ENCODE results near the gene DYNC2H1.

Gene DYNC2H1

DNA sequence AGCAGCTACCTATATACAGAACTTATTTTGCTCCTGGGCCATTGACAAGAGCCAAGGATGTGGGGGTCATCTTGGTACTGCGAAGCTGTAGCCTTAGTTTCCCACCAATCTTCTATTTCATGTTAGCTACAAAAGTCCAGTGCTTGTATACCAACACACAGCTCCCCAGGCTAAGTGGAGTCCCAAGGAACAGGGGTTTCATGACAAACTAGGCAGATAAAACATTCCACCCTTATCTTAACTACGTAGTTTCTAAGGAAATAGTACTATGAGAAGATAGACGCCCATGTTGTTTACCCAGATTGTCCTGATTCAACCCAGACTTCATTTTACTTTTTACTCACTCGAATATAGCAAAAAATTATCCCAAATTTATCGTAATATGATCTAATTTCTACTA lies 218.5 kb downstream of the DYNC2H1 start:
- Histone ChIP-seq H3K4me3 (no peak overlapping the region), H3K27me3 (ENCODE audit: low read depth) (no peaks in the 10 kb centered on the region), H3K4me1 (peaks cover 8% of the 10 kb centered on the region), H3K9me3 (no peaks in the 10 kb centered on the region), H3K36me3 (replicated peaks) (no peaks in the 10 kb centered on the region)
- in situ Hi-C loops (cut with MboI; ENCODE audit: low sequenced_read_pairs): loop anchor here (25.0 kb wide), 1 partner anchor 260 kb away; no protein-coding TSS in a partner anchor
- no peak for DNase-seq (ENCODE audit: low spot score in 2 of 2)

GRCh38 chr11:103332409-103332808 lies 223.2 kb downstream of the DYNC2H1 start:
- Histone ChIP-seq H3K4me1 (peaks cover 27% of the 10 kb centered on the region), H3K36me3 (replicated peaks) (no peaks in the 10 kb centered on the region), H3K9me3 (no peaks in the 10 kb centered on the region), H3K27me3 (ENCODE audit: low read depth) (no peaks in the 10 kb centered on the region), H3K4me3 (no peak overlapping the region)
- no peak for DNase-seq (ENCODE audit: low spot score in 2 of 2)
- in situ Hi-C loops (cut with MboI; ENCODE audit: low sequenced_read_pairs): loop anchor here (25.0 kb wide), 1 partner anchor 255 kb away; no protein-coding TSS in a partner anchor

- Histone ChIP-seq H3K36me3 (replicated peaks) (no peaks in the 10 kb centered on the region), H3K27me3 (ENCODE audit: low read depth) (no peaks in the 10 kb centered on the region), H3K4me3 (no peak overlapping the region), H3K4me1 (peaks cover 30% of the 10 kb centered on the region), H3K9me3 (no peaks in the 10 kb centered on the region)
- DNase-seq (ENCODE audit: low spot score in 2 of 2): peak in 1 of 2 experiments; percentile 34
- in situ Hi-C loops (cut with MboI; ENCODE audit: low sequenced_read_pairs): loop anchor here (25.0 kb wide), 1 partner anchor 248 kb away; no protein-coding TSS in a partner anchor
Measured at GRCh38 chr11:103338621-103339484, 229.6 kb downstream of the DYNC2H1 start.

GRCh38 chr11:103339485-103339857 lies 230.2 kb downstream of the DYNC2H1 start:
- H3K4me3 ChIP-seq: no peak overlapping the region
- H3K4me1 ChIP-seq: peaks cover 25% of the 10 kb centered on the region
- in situ Hi-C loops (cut with MboI; ENCODE audit: low sequenced_read_pairs): loop anchor here (25.0 kb wide), 1 partner anchor 248 kb away; no protein-coding TSS in a partner anchor
- no peak for DNase-seq (ENCODE audit: low spot score in 2 of 2)
- H3K27me3 ChIP-seq (ENCODE audit: low read depth): no peaks in the 10 kb centered on the region
- H3K36me3 ChIP-seq (replicated peaks): no peaks in the 10 kb centered on the region
- H3K9me3 ChIP-seq: no peaks in the 10 kb centered on the region

- Histone ChIP-seq H3K9me3 (no peaks in the 10 kb centered on the region), H3K4me1 (peaks cover 14% of the 10 kb centered on the region), H3K27me3 (ENCODE audit: low read depth) (no peaks in the 10 kb centered on the region), H3K4me3 (no peak overlapping the region), H3K36me3 (replicated peaks) (no peaks in the 10 kb centered on the region)
- in situ Hi-C loops (cut with MboI; ENCODE audit: low sequenced_read_pairs): loop anchor here (25.0 kb wide), 1 partner anchor 246 kb away; no protein-coding TSS in a partner anchor
- no peak for DNase-seq (ENCODE audit: low spot score in 2 of 2)
Measured at GRCh38 chr11:103340956-103341355, 231.7 kb downstream of the DYNC2H1 start.

DNA sequence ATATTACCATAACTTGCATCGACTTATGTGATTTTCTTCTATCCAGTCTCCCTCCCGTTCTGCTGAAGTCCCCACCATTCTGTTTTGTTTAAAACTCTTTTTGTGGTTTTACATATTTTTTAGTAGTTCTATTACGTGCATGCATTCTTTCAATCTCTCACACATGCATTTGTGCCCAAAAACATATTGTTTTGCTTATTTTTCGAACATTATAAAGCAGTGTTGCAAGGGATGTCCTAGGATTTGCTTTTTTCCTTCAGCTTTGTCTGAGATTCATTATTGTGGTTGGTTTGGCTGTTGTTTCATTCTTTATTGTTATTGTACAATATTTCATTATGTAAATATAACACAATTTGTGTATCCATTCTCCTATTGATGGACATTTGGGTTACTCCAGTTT lies 235.7 kb downstream of the DYNC2H1 start:
- no peak for DNase-seq (ENCODE audit: low spot score in 2 of 2)
- in situ Hi-C loops (cut with MboI; ENCODE audit: low sequenced_read_pairs): loop anchor here (25.0 kb wide), 1 partner anchor 242 kb away; no protein-coding TSS in a partner anchor
- Histone ChIP-seq H3K36me3 (replicated peaks) (no peaks in the 10 kb centered on the region), H3K4me1 (no peaks in the 10 kb centered on the region), H3K27me3 (ENCODE audit: low read depth) (no peaks in the 10 kb centered on the region), H3K9me3 (no peaks in the 10 kb centered on the region), H3K4me3 (no peak overlapping the region)

- Histone ChIP-seq H3K4me3 (no peak overlapping the region), H3K27me3 (ENCODE audit: low read depth) (no peaks in the 10 kb centered on the region), H3K36me3 (replicated peaks) (no peaks in the 10 kb centered on the region), H3K9me3 (no peaks in the 10 kb centered on the region), H3K4me1 (no peaks in the 10 kb centered on the region)
- in situ Hi-C loops (cut with MboI; ENCODE audit: low sequenced_read_pairs): loop anchor here (25.0 kb wide), 1 partner anchor 238 kb away; no protein-coding TSS in a partner anchor
- no peak for DNase-seq (ENCODE audit: low spot score in 2 of 2)
Measured at GRCh38 chr11:103349595-103349994, 240.4 kb downstream of the DYNC2H1 start.

DNA sequence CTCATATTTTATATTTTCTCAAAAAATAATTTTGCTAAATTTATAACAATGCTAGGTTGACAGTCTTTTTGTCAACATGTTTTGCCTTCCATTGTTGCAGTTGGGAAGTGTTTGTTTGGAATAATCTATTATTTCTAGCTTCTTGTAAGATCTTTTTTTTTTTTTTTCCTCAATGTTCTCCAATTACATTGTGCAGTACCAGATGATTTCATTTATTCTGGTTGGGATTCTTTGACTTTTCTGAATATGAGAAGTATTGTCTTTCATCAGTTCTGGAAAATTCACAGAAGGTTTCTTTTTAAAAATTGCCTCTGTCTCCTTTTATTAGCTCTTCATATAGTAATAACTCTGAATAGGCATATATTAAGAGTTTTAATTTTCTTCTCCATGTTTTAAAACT lies 245.4 kb downstream of the DYNC2H1 start:
- Histone ChIP-seq H3K27me3 (ENCODE audit: low read depth) (no peaks in the 10 kb centered on the region), H3K9me3 (no peaks in the 10 kb centered on the region), H3K4me1 (peaks cover 10% of the 10 kb centered on the region), H3K4me3 (no peak overlapping the region), H3K36me3 (replicated peaks) (no peaks in the 10 kb centered on the region)
- in situ Hi-C loops (cut with MboI; ENCODE audit: low sequenced_read_pairs): no loop called here
- no peak for DNase-seq (ENCODE audit: low spot score in 2 of 2)

GRCh38 chr11:103358251-103358650 lies 249.0 kb downstream of the DYNC2H1 start:
- no peak for DNase-seq (ENCODE audit: low spot score in 2 of 2)
- peaks cover 14% of the 10 kb centered on the region for H3K4me1 ChIP-seq
- H3K27me3 ChIP-seq (ENCODE audit: low read depth): no peaks in the 10 kb centered on the region
- H3K4me3 ChIP-seq: no peak overlapping the region
- in situ Hi-C loops (cut with MboI; ENCODE audit: low sequenced_read_pairs): no loop called here
- H3K9me3 ChIP-seq: no peaks in the 10 kb centered on the region
- no peaks in the 10 kb centered on the region for H3K36me3 ChIP-seq (replicated peaks)

DNA sequence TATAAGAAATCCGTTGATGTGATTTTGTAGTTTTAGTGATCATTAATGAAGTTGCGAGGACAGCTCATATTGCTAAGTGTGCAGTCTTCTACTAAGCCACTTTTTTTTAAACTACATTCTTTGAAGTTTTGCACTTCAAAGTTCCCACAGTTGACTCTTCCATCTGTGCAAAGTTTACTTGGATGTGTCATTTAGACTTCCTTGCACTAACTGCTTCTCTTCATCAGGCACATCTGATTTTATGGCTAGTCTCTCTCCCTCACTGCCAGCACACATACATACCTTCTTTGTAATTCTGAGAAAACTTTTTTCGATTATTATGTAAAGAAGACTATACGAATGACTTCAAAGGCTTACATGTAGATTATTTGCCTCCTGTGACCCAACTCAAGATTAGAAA lies 250.0 kb downstream of the DYNC2H1 start:
- peak in 1 of 2 experiments; percentile 42 for DNase-seq (ENCODE audit: low spot score in 2 of 2)
- Histone ChIP-seq H3K27me3 (ENCODE audit: low read depth) (no peaks in the 10 kb centered on the region), H3K36me3 (replicated peaks) (no peaks in the 10 kb centered on the region), H3K4me3 (no peak overlapping the region), H3K4me1 (peaks cover 14% of the 10 kb centered on the region), H3K9me3 (no peaks in the 10 kb centered on the region)
- in situ Hi-C loops (cut with MboI; ENCODE audit: low sequenced_read_pairs): no loop called here

DNA sequence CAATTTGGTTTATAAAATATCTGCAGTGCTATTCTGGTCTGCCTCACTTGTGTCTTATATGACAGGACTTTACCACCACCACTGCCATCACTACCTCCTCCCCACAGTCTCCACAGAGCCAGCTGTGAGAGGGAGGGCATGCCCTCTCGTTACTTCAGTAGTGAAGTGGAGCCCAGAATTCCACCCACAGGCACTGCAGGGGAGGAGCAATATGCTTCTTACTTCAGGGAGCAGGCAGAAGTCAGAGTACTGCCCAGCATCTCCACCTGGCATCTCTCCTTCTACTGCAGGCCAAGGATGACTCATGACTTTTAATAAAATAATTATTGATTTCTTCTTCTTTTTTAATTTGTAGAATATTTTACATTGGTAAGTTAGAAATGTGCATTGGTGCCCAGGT lies 255.5 kb downstream of the DYNC2H1 start:
- Histone ChIP-seq H3K4me1 (peaks cover 4% of the 10 kb centered on the region; the same call in 1 of the 2 replicates), H3K4me3 (no peak overlapping the region), H3K27me3 (ENCODE audit: low read depth) (no peaks in the 10 kb centered on the region), H3K36me3 (replicated peaks) (no peaks in the 10 kb centered on the region), H3K9me3 (no peaks in the 10 kb centered on the region)
- no peak for DNase-seq (ENCODE audit: low spot score in 2 of 2)
- in situ Hi-C loops (cut with MboI; ENCODE audit: low sequenced_read_pairs): no loop called here

- Histone ChIP-seq H3K9me3 (no peaks in the 10 kb centered on the region), H3K4me3 (no peak overlapping the region), H3K36me3 (replicated peaks) (no peaks in the 10 kb centered on the region), H3K27me3 (ENCODE audit: low read depth) (no peaks in the 10 kb centered on the region), H3K4me1 (no peaks in the 10 kb centered on the region; the same call in 1 of the 2 replicates)
- in situ Hi-C loops (cut with MboI; ENCODE audit: low sequenced_read_pairs): no loop called here
- no peak for DNase-seq (ENCODE audit: low spot score in 2 of 2)
Measured at GRCh38 chr11:103367650-103368049, 258.4 kb downstream of the DYNC2H1 start.

DNA sequence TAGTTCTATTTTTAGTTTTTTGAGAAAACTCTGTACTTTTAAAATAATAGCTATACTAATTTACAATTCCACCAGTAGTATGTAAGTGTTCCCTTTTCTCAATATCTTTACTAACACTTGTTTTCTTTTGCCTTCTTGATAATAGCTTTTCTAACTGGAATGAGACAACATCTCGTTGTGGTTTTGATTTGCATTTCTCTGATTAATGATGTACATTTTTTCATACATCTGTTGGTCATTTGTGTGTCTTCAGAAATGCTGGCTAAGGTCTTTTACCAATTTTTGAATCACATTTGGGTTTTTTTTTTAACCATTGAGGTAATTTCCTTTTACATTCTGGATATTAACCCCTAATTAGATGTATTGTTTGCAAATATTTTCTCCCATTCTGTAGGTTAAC lies 258.9 kb downstream of the DYNC2H1 start:
- in situ Hi-C loops (cut with MboI; ENCODE audit: low sequenced_read_pairs): no loop called here
- Histone ChIP-seq H3K4me3 (no peak overlapping the region), H3K9me3 (no peaks in the 10 kb centered on the region), H3K4me1 (no peaks in the 10 kb centered on the region; the same call in 1 of the 2 replicates), H3K36me3 (replicated peaks) (no peaks in the 10 kb centered on the region), H3K27me3 (ENCODE audit: low read depth) (no peaks in the 10 kb centered on the region)
- no peak for DNase-seq (ENCODE audit: low spot score in 2 of 2)

GRCh38 chr11:103370076-103370475 lies 260.9 kb downstream of the DYNC2H1 start:
- peaks cover 2% of the 10 kb centered on the region; the same call in 1 of the 2 replicates for H3K9me3 ChIP-seq
- DNase-seq (ENCODE audit: low spot score in 2 of 2): no peak
- H3K4me3 ChIP-seq: no peak overlapping the region
- H3K4me1 ChIP-seq: no peaks in the 10 kb centered on the region; the same call in 1 of the 2 replicates
- in situ Hi-C loops (cut with MboI; ENCODE audit: low sequenced_read_pairs): no loop called here
- H3K36me3 ChIP-seq (replicated peaks): no peaks in the 10 kb centered on the region
- no peaks in the 10 kb centered on the region for H3K27me3 ChIP-seq (ENCODE audit: low read depth)
